ENCODE data around the gene GRIK1. TPM values are rescaled to one million over a fixed set of nuclear protein-coding genes. Genes with fewer than 3 reads are reported as not detected.

GRIK1 gene
- total RNA-seq, 4 donors from 2014 or later = 1.2 to 7.4 (median 1.3) TPM; not detected in 1

- peaks cover 0 to 3% (median 0%) of the 10 kb centered on the region in 3 donors for H3K36me3 ChIP-seq
- no peak for DNase-seq
These were observed 311.9 kb downstream of the GRIK1 start for GRCh38 chr21:29627905-29628304.

GRCh38 chr21:29626801-29627470 lies 312.9 kb downstream of the GRIK1 start:
- no peak for TF ChIP-seq POLR2A (IDR thresholded peaks at IDR 0.05)
- TF ChIP-seq, protein P1, sequence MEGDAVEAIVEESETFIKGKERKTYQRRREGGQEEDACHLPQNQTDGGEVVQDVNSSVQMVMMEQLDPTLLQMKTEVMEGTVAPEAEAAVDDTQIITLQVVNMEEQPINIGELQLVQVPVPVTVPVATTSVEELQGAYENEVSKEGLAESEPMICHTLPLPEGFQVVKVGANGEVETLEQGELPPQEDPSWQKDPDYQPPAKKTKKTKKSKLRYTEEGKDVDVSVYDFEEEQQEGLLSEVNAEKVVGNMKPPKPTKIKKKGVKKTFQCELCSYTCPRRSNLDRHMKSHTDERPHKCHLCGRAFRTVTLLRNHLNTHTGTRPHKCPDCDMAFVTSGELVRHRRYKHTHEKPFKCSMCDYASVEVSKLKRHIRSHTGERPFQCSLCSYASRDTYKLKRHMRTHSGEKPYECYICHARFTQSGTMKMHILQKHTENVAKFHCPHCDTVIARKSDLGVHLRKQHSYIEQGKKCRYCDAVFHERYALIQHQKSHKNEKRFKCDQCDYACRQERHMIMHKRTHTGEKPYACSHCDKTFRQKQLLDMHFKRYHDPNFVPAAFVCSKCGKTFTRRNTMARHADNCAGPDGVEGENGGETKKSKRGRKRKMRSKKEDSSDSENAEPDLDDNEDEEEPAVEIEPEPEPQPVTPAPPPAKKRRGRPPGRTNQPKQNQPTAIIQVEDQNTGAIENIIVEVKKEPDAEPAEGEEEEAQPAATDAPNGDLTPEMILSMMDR (IDR thresholded peaks at IDR 0.05) = no peak
- Histone ChIP-seq H3K27me3 (no peaks in the 10 kb centered on the region), H3K4me1 (no peaks in the 10 kb centered on the region), H3K36me3 (peaks cover 0 to 3% (median 0%) of the 10 kb centered on the region in 3 donors), H3K4me3 (no peak overlapping the region), H3K9me3 (no peaks in the 10 kb centered on the region), H3K27ac (no peak overlapping the region)
- DNase-seq = no peak

More at GRCh38 chr21:29627905-29628304, 311.9 kb downstream of the GRIK1 start:
- H3K9me3 ChIP-seq = no peaks in the 10 kb centered on the region
- H3K27me3 ChIP-seq = no peaks in the 10 kb centered on the region
- H3K4me1 ChIP-seq = no peaks in the 10 kb centered on the region
- H3K4me3 ChIP-seq = no peak overlapping the region
- H3K27ac ChIP-seq = no peak overlapping the region
- TF ChIP-seq POLR2A (IDR thresholded peaks at IDR 0.05) = no peak
- TF ChIP-seq, protein P1 (IDR thresholded peaks at IDR 0.05) = no peak

- Histone ChIP-seq H3K4me3 (no peak overlapping the region), H3K9me3 (no peaks in the 10 kb centered on the region), H3K27me3 (no peaks in the 10 kb centered on the region), H3K36me3 (no peaks in the 10 kb centered on the region), H3K27ac (no peak overlapping the region), H3K4me1 (no peaks in the 10 kb centered on the region)
- no peak for DNase-seq
- TF ChIP-seq, protein P1 (IDR thresholded peaks at IDR 0.05) = no peak
- no peak for TF ChIP-seq POLR2A (IDR thresholded peaks at IDR 0.05)
These were observed 313.8 kb downstream of the GRIK1 start for GRCh38 chr21:29625990-29626389.

DNA sequence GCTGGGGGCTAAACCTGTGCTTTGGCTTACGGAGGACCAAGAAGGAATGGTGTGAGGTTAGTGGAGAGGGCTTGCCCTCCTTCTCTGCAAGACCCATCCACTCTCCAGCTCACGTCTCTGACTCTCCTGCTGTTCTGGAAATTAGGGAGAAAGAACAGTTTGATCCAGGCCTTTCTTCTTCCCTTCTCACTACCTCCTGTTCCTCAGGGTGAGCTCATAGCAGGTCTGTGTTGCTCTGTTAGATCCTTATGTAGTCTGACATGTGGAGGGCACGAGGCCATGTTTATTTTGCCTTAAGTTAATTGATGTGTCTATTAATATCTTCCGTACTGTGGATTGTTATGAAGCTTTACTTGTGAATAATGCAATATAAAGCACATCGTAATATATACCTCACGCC lies 315.0 kb downstream of the GRIK1 start:
- Histone ChIP-seq H3K4me3 (no peak overlapping the region), H3K9me3 (no peaks in the 10 kb centered on the region), H3K27me3 (no peaks in the 10 kb centered on the region), H3K27ac (no peak overlapping the region), H3K4me1 (no peaks in the 10 kb centered on the region), H3K36me3 (no peaks in the 10 kb centered on the region)
- no peak for TF ChIP-seq POLR2A (IDR thresholded peaks at IDR 0.05)
- TF ChIP-seq, protein P1 (IDR thresholded peaks at IDR 0.05) = no peak
- DNase-seq = no peak

DNA sequence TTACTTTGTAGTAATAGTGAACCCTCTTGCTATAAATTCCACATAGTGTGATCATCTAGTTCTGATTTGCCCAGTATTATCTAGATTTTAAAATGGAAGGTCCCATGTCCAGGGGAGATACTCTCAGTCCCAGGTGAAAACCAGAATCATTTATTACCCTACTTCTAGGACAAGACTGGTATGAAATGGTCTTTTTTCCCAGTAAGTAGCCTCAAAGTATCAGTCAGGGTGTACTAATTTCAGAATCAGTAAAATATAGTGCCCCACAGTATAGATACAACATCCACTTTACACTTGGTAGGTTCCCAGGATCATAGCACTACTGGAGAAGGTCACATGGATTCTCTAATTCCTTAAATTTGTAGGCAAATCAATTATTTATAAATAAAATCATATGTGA lies 318.3 kb downstream of the GRIK1 start:
- no peak for DNase-seq
- Histone ChIP-seq H3K4me1 (no peaks in the 10 kb centered on the region), H3K27me3 (no peaks in the 10 kb centered on the region), H3K9me3 (no peaks in the 10 kb centered on the region), H3K27ac (no peak overlapping the region), H3K4me3 (no peak overlapping the region), H3K36me3 (no peaks in the 10 kb centered on the region)
- TF ChIP-seq POLR2A (IDR thresholded peaks at IDR 0.05) = no peak
- TF ChIP-seq, protein P1 (IDR thresholded peaks at IDR 0.05) = no peak

All from Peyer's patch (tissue), 4 donors.